SU-DHL-6 (cell line): ENCODE measurements around the gene CNOT9.

ENCODE experiments used
- H2AFZ ChIP-seq: fragments of 200-600 bp; sonication (generic); 2 replicates; pipeline ENCODE4 v1.6.1; 2014; ENCODE audit warnings: low read depth, mild to moderate bottlenecking, moderate library complexity, mixed read lengths, antibody characterized with exemption, low read length; ENCODE audit not compliant: severe bottlenecking
- H3F3A ChIP-seq: fragments of 200-600 bp; shearing (Covaris generic); 2 replicates; pipeline ENCODE4 v1.6.0; 2016; ENCODE audit warnings: antibody characterized with exemption, mild to moderate bottlenecking; ENCODE audit not compliant: insufficient read depth
- H3K27ac ChIP-seq: fragments of 200-600 bp; sonication (generic); 2 replicates; pipeline ENCODE4 v1.5.1; 2016; ENCODE audit warnings: low read depth, mild to moderate bottlenecking, low read length, moderate library complexity, mixed read lengths
- H3K27me3 ChIP-seq: fragments of 200-600 bp; sonication (generic), shearing (Covaris generic); 2 replicates; pipeline ENCODE4 v1.6.0; 2014; ENCODE audit warnings: mild to moderate bottlenecking, low read length
- H3K36me3 ChIP-seq: fragments of 200-600 bp; sonication (generic); 2 replicates; pipeline ENCODE4 v1.6.1; 2014; ENCODE audit warnings: mild to moderate bottlenecking, low read length, mixed read lengths
- H3K4me2 ChIP-seq: fragments of 300-600, 200-600 bp; shearing (Covaris generic), sonication (generic); 2 replicates; pipeline ENCODE4 v1.6.0; 2014; ENCODE audit warnings: low read length, low read depth, mild to moderate bottlenecking; ENCODE audit not compliant: poor library complexity, severe bottlenecking
- H3K4me3 ChIP-seq: fragments of 200-600 bp; sonication (generic); 2 replicates; pipeline ENCODE4 v1.5.1; 2014; ENCODE audit warnings: antibody characterized with exemption, low read length, mild to moderate bottlenecking, mixed read lengths; ENCODE audit not compliant: insufficient read depth, poor library complexity, severe bottlenecking
- H3K79me2 ChIP-seq: fragments of 200-600 bp; sonication (generic); 2 replicates; pipeline ENCODE4 v1.6.1; 2014; ENCODE audit warnings: mild to moderate bottlenecking, low read length, moderate library complexity; ENCODE audit not compliant: insufficient read depth
- H3K9ac ChIP-seq: fragments of 200-600 bp; sonication (generic); 2 replicates; pipeline ENCODE4 v1.7.0; 2014; ENCODE audit warnings: mild to moderate bottlenecking, low read length
- H3K9me2 ChIP-seq: fragments of 200-600 bp; sonication (generic); replicated peaks from 2 replicates; pipeline ENCODE4 v1.6.1; 2014; ENCODE audit warnings: low read length; ENCODE audit not compliant: insufficient read depth
- H3K9me3 ChIP-seq: fragments of 200-600 bp; sonication (generic); 2 replicates; pipeline ENCODE4 v1.6.1; 2014; ENCODE audit warnings: low read length, mixed read lengths; ENCODE audit not compliant: insufficient read depth
- H4K20me1 ChIP-seq: fragments of 200-600 bp; sonication (generic); 2 replicates; pipeline ENCODE4 v1.6.1; 2014; ENCODE audit warnings: low read depth, mild to moderate bottlenecking, antibody characterized with exemption, low read length, moderate library complexity, mixed read lengths
- CTCF ChIP-seq: fragments of 200-600 bp; sonication (generic); IDR thresholded peaks from one replicate; pipeline ENCODE4 v1.5.1; 2017; ENCODE audit warnings: antibody characterized with exemption, mild to moderate bottlenecking, low read length, moderate library complexity; ENCODE audit not compliant: insufficient read depth, poor library complexity, severe bottlenecking
- EZH2phosphoT487 ChIP-seq: fragments of 200-600 bp; sonication (generic), shearing (Covaris generic); conservative IDR thresholded peaks from 2 replicates; pipeline ENCODE4 v1.6.1; 2018; ENCODE audit warnings: mild to moderate bottlenecking, antibody characterized with exemption, low read length, moderate library complexity, mixed read lengths

The CNOT9 gene

GRCh38 chr2:218621007-218621406 lies 52.4 kb downstream of the CNOT9 start:
- Histone ChIP-seq H3K9me2 (no peaks in the 10 kb centered on the region), H2AFZ (no peak overlapping the region), H3K36me3 (no peaks in the 10 kb centered on the region), H3K27me3 (0 out of 2 replicates have a peak, but pooled peaks cover 4% of the 10 kb centered on the region), H3K27ac (no peak overlapping the region), H3K9me3 (no peaks in the 10 kb centered on the region), H4K20me1 (no peaks in the 10 kb centered on the region), H3K4me3 (no peak overlapping the region), H3K79me2 (no peaks in the 10 kb centered on the region), H3K4me2 (no peak overlapping the region), H3K9ac (no peak overlapping the region), H3F3A (no peaks in the 10 kb centered on the region)
- TF ChIP-seq CTCF (no peak), EZH2phosphoT487 (no peak)

GRCh38 chr2:218622606-218623365 lies 54.1 kb downstream of the CNOT9 start:
- Histone ChIP-seq H3K9me3 (no peaks in the 10 kb centered on the region), H3K4me2 (no peak overlapping the region), H3K9me2 (no peaks in the 10 kb centered on the region), H3K9ac (no peak overlapping the region), H3K27me3 (0 out of 2 replicates have a peak, but pooled peaks cover 4% of the 10 kb centered on the region), H4K20me1 (no peaks in the 10 kb centered on the region), H3K4me3 (no peak overlapping the region), H3K36me3 (no peaks in the 10 kb centered on the region), H2AFZ (no peak overlapping the region), H3K27ac (no peak overlapping the region), H3K79me2 (no peaks in the 10 kb centered on the region), H3F3A (no peaks in the 10 kb centered on the region)
- TF ChIP-seq CTCF (no peak), EZH2phosphoT487 (no peak)

GRCh38 chr2:218623366-218623705 lies 54.7 kb downstream of the CNOT9 start:
- Histone ChIP-seq H2AFZ (no peak overlapping the region), H3K4me2 (no peak overlapping the region), H3K9me2 (no peaks in the 10 kb centered on the region), H3K27ac (no peak overlapping the region), H3K4me3 (no peak overlapping the region), H4K20me1 (no peaks in the 10 kb centered on the region), H3K36me3 (no peaks in the 10 kb centered on the region), H3K9me3 (no peaks in the 10 kb centered on the region), H3K27me3 (0 out of 2 replicates have a peak, but pooled peaks cover 4% of the 10 kb centered on the region), H3K9ac (no peak overlapping the region), H3F3A (no peaks in the 10 kb centered on the region), H3K79me2 (no peaks in the 10 kb centered on the region)
- no peak for TF ChIP-seq EZH2phosphoT487
- no peak for TF ChIP-seq CTCF
